Effector memory CD4-positive, alpha-beta T cell (primary cell): Measurements from ENCODE around the gene C10orf88.

Experiments
- DNase-seq, 3 donors: peaks; one replicate each; pipeline ENCODE4 v3.0.0-alpha.2; 2020
- H3K27ac ChIP-seq: 2 replicates; pipeline ENCODE4 v1.7.0; 2013; ENCODE audit warnings: mild to moderate bottlenecking, low read length, moderate library complexity; ENCODE audit not compliant: insufficient read depth, poor library complexity, severe bottlenecking
- H3K27me3 ChIP-seq: replicated peaks from 2 replicates; pipeline ENCODE4 v1.7.0; 2013; ENCODE audit warnings: mild to moderate bottlenecking, low read length; ENCODE audit not compliant: insufficient read depth, control insufficient read depth, poor library complexity, severe bottlenecking
- H3K36me3 ChIP-seq: 2 replicates; pipeline ENCODE4 v1.7.0; 2013; ENCODE audit warnings: mild to moderate bottlenecking, low read length, moderate library complexity; ENCODE audit not compliant: control insufficient read depth, insufficient read depth
- H3K4me1 ChIP-seq: 2 replicates; pipeline ENCODE4 v1.7.0; 2013; ENCODE audit warnings: low read length, mild to moderate bottlenecking; ENCODE audit not compliant: control insufficient read depth, insufficient read depth, poor library complexity, severe bottlenecking
- H3K4me3 ChIP-seq: 2 replicates; pipeline ENCODE4 v1.7.0; 2013; ENCODE audit warnings: low read length, low read depth, mild to moderate bottlenecking; ENCODE audit not compliant: insufficient read depth, poor library complexity, severe bottlenecking
- H3K9me3 ChIP-seq: 2 replicates; pipeline ENCODE4 v1.7.0; 2013; ENCODE audit warnings: mild to moderate bottlenecking, low read length, moderate library complexity; ENCODE audit not compliant: control insufficient read depth

Gene C10orf88

DNA sequence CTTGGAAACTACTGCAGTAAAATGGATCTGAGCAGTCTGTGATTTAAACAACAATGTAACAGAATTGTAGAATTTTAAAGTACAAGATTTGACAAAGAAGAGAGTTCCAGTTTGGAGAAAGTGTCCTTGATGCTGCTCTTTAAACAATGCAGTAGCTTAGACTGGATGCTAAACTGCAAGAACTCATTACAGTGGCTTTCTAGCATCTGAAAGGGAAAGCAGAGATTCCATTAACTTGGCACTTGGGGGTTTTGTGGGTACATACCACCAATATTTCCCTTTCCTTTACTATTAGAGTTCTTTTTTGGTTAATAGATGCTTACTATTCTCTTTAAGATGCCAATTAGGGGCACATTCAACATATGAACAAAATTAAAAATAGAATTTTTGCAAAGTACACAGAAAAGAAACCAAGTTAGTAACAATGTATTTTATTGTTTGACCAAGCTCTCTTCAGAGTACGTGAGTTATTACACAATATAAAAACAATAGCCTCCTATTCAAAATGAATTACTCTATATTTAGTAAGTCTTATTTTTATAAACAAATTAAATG lies 38.1 kb upstream of the C10orf88 start:
- Histone ChIP-seq H3K9me3 (no peaks in the 10 kb centered on the region), H3K36me3 (peaks cover 34% of the 10 kb centered on the region), H3K27ac (no peak overlapping the region), H3K4me1 (no peaks in the 10 kb centered on the region), H3K27me3 (no peaks in the 10 kb centered on the region), H3K4me3 (no peak overlapping the region)
- no peak for DNase-seq

GRCh38 chr10:122990278-122990677 lies 36.3 kb upstream of the C10orf88 start:
- H3K9me3 ChIP-seq: no peaks in the 10 kb centered on the region
- H3K27me3 ChIP-seq: no peaks in the 10 kb centered on the region
- H3K36me3 ChIP-seq: peaks cover 18% of the 10 kb centered on the region
- H3K4me3 ChIP-seq: no peak overlapping the region
- H3K27ac ChIP-seq: no peak overlapping the region
- no peak for DNase-seq
- no peaks in the 10 kb centered on the region for H3K4me1 ChIP-seq

GRCh38 chr10:122988501-122988900 lies 34.5 kb upstream of the C10orf88 start:
- H3K27me3 ChIP-seq: no peaks in the 10 kb centered on the region
- peaks cover 2% of the 10 kb centered on the region for H3K36me3 ChIP-seq
- no peak for DNase-seq
- no peak overlapping the region for H3K4me3 ChIP-seq
- no peaks in the 10 kb centered on the region for H3K4me1 ChIP-seq
- no peaks in the 10 kb centered on the region for H3K9me3 ChIP-seq
- H3K27ac ChIP-seq: no peak overlapping the region

- peaks cover 3% of the 10 kb centered on the region for H3K36me3 ChIP-seq
- no peaks in the 10 kb centered on the region for H3K9me3 ChIP-seq
- H3K27me3 ChIP-seq: no peaks in the 10 kb centered on the region
- no peak overlapping the region for H3K4me3 ChIP-seq
- no peaks in the 10 kb centered on the region for H3K4me1 ChIP-seq
- DNase-seq: no peak
- no peak overlapping the region for H3K27ac ChIP-seq
Observed at GRCh38 chr10:122986335-122986734, 32.3 kb upstream of the C10orf88 start.

- no peaks in the 10 kb centered on the region for H3K9me3 ChIP-seq
- no peak overlapping the region for H3K4me3 ChIP-seq
- no peaks in the 10 kb centered on the region for H3K27me3 ChIP-seq
- H3K36me3 ChIP-seq: peaks cover 3% of the 10 kb centered on the region
- no peaks in the 10 kb centered on the region for H3K4me1 ChIP-seq
- DNase-seq: no peak
- no peak overlapping the region for H3K27ac ChIP-seq
Observed at GRCh38 chr10:122984708-122985107, 30.7 kb upstream of the C10orf88 start.

- H3K27me3 ChIP-seq: no peaks in the 10 kb centered on the region
- H3K4me1 ChIP-seq: no peaks in the 10 kb centered on the region
- DNase-seq: no peak
- peaks cover 3% of the 10 kb centered on the region for H3K36me3 ChIP-seq
- no peaks in the 10 kb centered on the region for H3K9me3 ChIP-seq
- H3K27ac ChIP-seq: no peak overlapping the region
- H3K4me3 ChIP-seq: no peak overlapping the region
Observed at GRCh38 chr10:122983898-122984297, 29.9 kb upstream of the C10orf88 start.

GRCh38 chr10:122981066-122981464 lies 27.0 kb upstream of the C10orf88 start:
- Histone ChIP-seq H3K4me3 (peak overlapping the region; percentile 84), H3K9me3 (no peaks in the 10 kb centered on the region), H3K27me3 (no peaks in the 10 kb centered on the region), H3K4me1 (no peaks in the 10 kb centered on the region), H3K27ac (no peak overlapping the region), H3K36me3 (peaks cover 3% of the 10 kb centered on the region)
- no peak for DNase-seq

- peak; percentile 81 to 86 (median 82) for DNase-seq
- peak within 1 kb of the TSS; percentile 84 for H3K4me3 ChIP-seq
- H3K4me1 ChIP-seq: no peaks in the 10 kb centered on the region
- peak within 1 kb of the TSS; percentile 81 for H3K27ac ChIP-seq
- no peaks in the 10 kb centered on the region for H3K27me3 ChIP-seq
- H3K9me3 ChIP-seq: no peaks in the 10 kb centered on the region
- peaks cover 3% of the 10 kb centered on the region for H3K36me3 ChIP-seq
Observed at GRCh38 chr10:122980209-122981065, 26.4 kb upstream of the C10orf88 start, which contains the start of gene PSTK. PSTK (plus strand) TSS chr10:122980401; CDS start chr10:122980480, 79 bp downstream.

DNA sequence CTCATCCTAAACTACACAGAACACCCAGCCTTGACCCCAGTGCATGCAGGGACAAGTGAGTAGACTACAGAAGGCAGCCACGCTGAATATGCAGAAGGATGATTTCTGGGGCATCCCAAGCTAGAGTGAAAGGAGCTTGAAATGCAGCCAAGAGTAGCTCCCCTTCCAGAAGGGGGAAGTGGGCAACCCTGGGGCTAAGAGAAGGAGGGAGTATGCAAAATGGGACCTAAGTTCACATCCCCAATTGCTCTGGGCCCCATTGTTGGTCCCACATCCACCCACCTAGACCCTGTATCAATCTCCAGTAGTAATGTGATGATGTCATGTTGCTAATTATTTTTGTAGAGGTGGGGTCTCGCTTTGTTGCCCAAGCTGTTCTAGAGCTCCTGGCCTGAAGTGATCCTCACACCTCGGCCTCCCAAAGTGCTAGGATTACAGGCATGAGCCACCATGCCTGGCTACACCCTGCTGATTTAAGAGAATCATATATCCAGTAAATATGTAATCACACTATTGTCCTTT lies 20.6 kb upstream of the C10orf88 start:
- H3K36me3 ChIP-seq: no peaks in the 10 kb centered on the region
- H3K4me3 ChIP-seq: no peak overlapping the region
- no peaks in the 10 kb centered on the region for H3K4me1 ChIP-seq
- H3K27me3 ChIP-seq: no peaks in the 10 kb centered on the region
- no peaks in the 10 kb centered on the region for H3K9me3 ChIP-seq
- DNase-seq: no peak
- no peak overlapping the region for H3K27ac ChIP-seq

GRCh38 chr10:122974023-122974422 lies 20.0 kb upstream of the C10orf88 start:
- no peak for DNase-seq
- H3K27me3 ChIP-seq: no peaks in the 10 kb centered on the region
- H3K36me3 ChIP-seq: no peaks in the 10 kb centered on the region
- no peaks in the 10 kb centered on the region for H3K9me3 ChIP-seq
- H3K4me3 ChIP-seq: no peak overlapping the region
- no peaks in the 10 kb centered on the region for H3K4me1 ChIP-seq
- H3K27ac ChIP-seq: no peak overlapping the region
